ENCODE data around the gene PIWIL4. TPM values are rescaled to one million over a fixed set of nuclear protein-coding genes. Genes with fewer than 3 reads are reported as not detected.

PIWIL4 gene
- total RNA-seq, 2 donors from 2014 or later = 0.82 to 17.2 TPM

GRCh38 chr11:94658386-94658785 is 91.2 kb downstream of the PIWIL4 start:
- Histone ChIP-seq H3K9me3 (no peaks in the 10 kb centered on the region), H3K27me3 (replicated peaks; ENCODE audit: insufficient read depth) (no peaks in the 10 kb centered on the region), H3K4me1 (replicated peaks) (no peaks in the 10 kb centered on the region), H3K36me3 (no peaks in the 10 kb centered on the region), H3K4me3 (no peak overlapping the region), H3K27ac (peak overlapping the region in 1 of 2 donors; percentile 76)
- DNase-seq (ENCODE audit: low spot score) = peak; percentile 82
- intact Hi-C loops (cut with DNase I) = no loop called here
- 18% methylated on average over 5 of the region's 5 CpGs for WGBS
- TF ChIP-seq POLR2AphosphoS5 (IDR thresholded peaks at IDR 0.05) (peak; percentile 89), POLR2A (IDR thresholded peaks at IDR 0.05) (no peak), CTCF (IDR thresholded peaks at IDR 0.05) (no peak)

GRCh38 chr11:94658888-94659287 is 91.7 kb downstream of the PIWIL4 start:
- intact Hi-C loops (cut with DNase I) = no loop called here
- Histone ChIP-seq H3K27me3 (replicated peaks; ENCODE audit: insufficient read depth) (no peaks in the 10 kb centered on the region), H3K4me3 (no peak overlapping the region), H3K4me1 (replicated peaks) (no peaks in the 10 kb centered on the region), H3K36me3 (no peaks in the 10 kb centered on the region), H3K9me3 (no peaks in the 10 kb centered on the region), H3K27ac (peak overlapping the region; percentile 42 to 76)
- no peak for DNase-seq (ENCODE audit: low spot score)
- TF ChIP-seq POLR2A (IDR thresholded peaks at IDR 0.05) = no peak
- no peak for TF ChIP-seq CTCF (IDR thresholded peaks at IDR 0.05)
- no peak for TF ChIP-seq POLR2AphosphoS5 (IDR thresholded peaks at IDR 0.05)
- WGBS = 55% methylated on average over 3 of the region's 3 CpGs

- Histone ChIP-seq H3K27ac (no peak overlapping the region), H3K27me3 (replicated peaks; ENCODE audit: insufficient read depth) (no peaks in the 10 kb centered on the region), H3K4me3 (no peak overlapping the region), H3K36me3 (no peaks in the 10 kb centered on the region), H3K9me3 (no peaks in the 10 kb centered on the region), H3K4me1 (replicated peaks) (no peaks in the 10 kb centered on the region)
- DNase-seq (ENCODE audit: low spot score) = no peak
- intact Hi-C loops (cut with DNase I) = no loop called here
- TF ChIP-seq POLR2A (IDR thresholded peaks at IDR 0.05) (no peak), CTCF (IDR thresholded peaks at IDR 0.05) (no peak), POLR2AphosphoS5 (IDR thresholded peaks at IDR 0.05) (no peak)
- 94% methylated on average over 1 of the region's 1 CpG for WGBS
These were observed 94.3 kb downstream of the PIWIL4 start for GRCh38 chr11:94661444-94661843.

GRCh38 chr11:94662065-94662779 is 95.1 kb downstream of the PIWIL4 start:
- no peak overlapping the region for H3K27ac ChIP-seq
- H3K4me1 ChIP-seq (replicated peaks) = no peaks in the 10 kb centered on the region
- WGBS = 53% methylated on average over 4 of the region's 4 CpGs
- intact Hi-C loops (cut with DNase I) = no loop called here
- H3K4me3 ChIP-seq = no peak overlapping the region
- no peak for DNase-seq (ENCODE audit: low spot score)
- H3K27me3 ChIP-seq (replicated peaks; ENCODE audit: insufficient read depth) = no peaks in the 10 kb centered on the region
- no peaks in the 10 kb centered on the region for H3K9me3 ChIP-seq
- no peaks in the 10 kb centered on the region for H3K36me3 ChIP-seq
- no peak for TF ChIP-seq POLR2AphosphoS5 (IDR thresholded peaks at IDR 0.05)

GRCh38 chr11:94662846-94663390 is 95.8 kb downstream of the PIWIL4 start:
- H3K27me3 ChIP-seq (replicated peaks; ENCODE audit: insufficient read depth) = no peaks in the 10 kb centered on the region
- intact Hi-C loops (cut with DNase I) = no loop called here
- no peaks in the 10 kb centered on the region for H3K36me3 ChIP-seq
- no peak overlapping the region for H3K27ac ChIP-seq
- H3K4me3 ChIP-seq = no peak overlapping the region
- no peak for DNase-seq (ENCODE audit: low spot score)
- no peak for TF ChIP-seq CTCF (IDR thresholded peaks at IDR 0.05)
- no peaks in the 10 kb centered on the region for H3K9me3 ChIP-seq
- 100% methylated on average over 2 of the region's 2 CpGs for WGBS
- no peaks in the 10 kb centered on the region for H3K4me1 ChIP-seq (replicated peaks)
